GM12872 (cell line): ENCODE results near the gene SEMA6A.

Experiments
- TF ChIP-seq, protein P1 (sequence below): IDR thresholded peaks from 3 replicates; pipeline ENCODE4 v1.5.1; 2011; ENCODE audit warnings: low read depth, mild to moderate bottlenecking, low read length, moderate library complexity; ENCODE audit not compliant: insufficient read depth

The SEMA6A gene

DNA sequence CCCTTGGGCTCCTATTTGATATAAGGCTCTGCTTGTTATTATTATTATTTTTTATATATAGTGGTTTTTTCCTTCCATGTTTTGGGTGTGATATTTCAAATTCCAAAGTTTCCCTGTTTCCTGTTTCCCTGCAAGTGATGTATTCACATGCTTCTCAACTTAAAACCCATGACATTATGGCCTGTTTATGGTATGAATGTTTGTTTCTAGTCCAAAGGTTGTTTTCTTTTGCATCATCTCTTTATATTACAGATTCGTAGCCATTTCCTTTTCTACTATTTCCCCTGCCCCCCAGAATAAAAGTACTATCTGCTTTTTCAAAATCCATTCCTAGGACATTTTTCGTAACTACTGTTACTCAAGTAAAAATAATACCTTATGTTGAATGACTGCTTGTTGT is 7.5 kb downstream of the SEMA6A start:
- TF ChIP-seq, protein P1, sequence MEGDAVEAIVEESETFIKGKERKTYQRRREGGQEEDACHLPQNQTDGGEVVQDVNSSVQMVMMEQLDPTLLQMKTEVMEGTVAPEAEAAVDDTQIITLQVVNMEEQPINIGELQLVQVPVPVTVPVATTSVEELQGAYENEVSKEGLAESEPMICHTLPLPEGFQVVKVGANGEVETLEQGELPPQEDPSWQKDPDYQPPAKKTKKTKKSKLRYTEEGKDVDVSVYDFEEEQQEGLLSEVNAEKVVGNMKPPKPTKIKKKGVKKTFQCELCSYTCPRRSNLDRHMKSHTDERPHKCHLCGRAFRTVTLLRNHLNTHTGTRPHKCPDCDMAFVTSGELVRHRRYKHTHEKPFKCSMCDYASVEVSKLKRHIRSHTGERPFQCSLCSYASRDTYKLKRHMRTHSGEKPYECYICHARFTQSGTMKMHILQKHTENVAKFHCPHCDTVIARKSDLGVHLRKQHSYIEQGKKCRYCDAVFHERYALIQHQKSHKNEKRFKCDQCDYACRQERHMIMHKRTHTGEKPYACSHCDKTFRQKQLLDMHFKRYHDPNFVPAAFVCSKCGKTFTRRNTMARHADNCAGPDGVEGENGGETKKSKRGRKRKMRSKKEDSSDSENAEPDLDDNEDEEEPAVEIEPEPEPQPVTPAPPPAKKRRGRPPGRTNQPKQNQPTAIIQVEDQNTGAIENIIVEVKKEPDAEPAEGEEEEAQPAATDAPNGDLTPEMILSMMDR = no peak

DNA sequence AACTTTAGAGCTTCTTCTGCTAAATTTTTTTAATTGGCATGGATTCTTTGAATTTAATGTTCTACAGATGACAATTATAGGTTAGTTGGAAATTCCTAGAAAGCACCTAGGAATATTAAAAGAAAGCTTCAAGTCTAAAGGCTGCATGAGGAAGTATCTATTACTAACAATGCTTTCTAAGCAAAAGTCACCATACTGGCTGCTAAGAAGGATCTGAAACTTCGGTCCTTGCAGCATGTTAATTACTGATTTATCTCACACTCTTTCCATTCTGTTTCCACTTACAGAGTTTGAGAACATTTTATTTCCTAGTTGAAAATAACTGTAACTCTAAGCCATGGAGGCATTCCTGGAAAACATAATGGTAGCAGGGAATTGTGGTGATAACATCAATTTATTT is 8.4 kb downstream of the SEMA6A start:
- TF ChIP-seq, protein P1 = no peak

DNA sequence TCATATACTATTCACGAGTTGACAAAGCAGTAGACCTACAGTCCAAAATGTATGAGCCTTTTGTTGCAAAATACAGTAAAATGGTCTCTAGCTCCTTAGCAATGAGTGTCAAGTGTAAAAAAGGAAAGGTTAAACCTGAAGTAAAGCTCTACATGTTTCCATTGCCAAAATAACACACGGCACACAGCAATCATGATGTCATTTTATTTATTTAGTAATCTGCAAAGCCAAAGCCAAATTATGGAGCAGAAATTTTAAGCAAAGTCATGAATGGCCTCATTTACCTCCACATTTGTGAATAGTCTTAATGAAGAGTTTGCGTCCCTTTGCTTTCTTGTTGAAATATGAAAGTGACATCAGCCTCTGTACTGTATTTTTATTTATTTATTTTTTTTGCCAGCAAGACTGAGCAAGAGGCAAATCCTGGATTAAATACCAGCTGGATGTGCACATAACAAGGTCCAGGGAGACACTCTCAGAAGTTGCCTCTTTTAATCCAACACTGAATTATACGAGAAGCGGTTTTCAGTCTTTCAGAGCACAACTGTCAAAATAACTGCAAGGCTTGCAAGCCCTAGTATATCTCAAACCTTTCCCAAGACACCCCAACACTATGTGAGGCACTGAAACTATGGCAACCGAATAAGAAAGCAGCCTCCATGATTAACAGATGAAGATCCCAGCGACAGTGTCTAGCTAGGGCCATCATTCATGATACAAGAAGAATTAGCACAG is 9.7 kb downstream of the SEMA6A start:
- TF ChIP-seq, protein P1 = no peak

DNA sequence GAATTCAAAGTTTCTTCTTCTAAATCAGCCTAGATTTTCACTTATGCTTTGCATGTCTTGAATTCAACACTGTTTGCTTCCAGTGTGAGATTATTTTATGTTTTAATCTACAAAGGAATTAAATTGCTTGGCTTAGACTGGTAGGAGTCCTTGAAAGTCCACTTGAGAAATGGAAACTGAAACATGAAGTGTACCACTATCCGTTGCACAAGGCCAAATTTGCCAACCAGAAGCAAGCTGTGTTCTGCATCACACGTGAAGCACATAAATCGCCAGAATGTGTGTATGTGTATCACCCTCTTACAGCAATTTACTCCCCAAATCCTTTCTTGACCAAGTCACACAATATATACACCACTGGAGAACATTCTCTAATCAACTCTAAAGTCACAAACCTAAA is 10.3 kb downstream of the SEMA6A start:
- TF ChIP-seq, protein P1 = no peak

DNA sequence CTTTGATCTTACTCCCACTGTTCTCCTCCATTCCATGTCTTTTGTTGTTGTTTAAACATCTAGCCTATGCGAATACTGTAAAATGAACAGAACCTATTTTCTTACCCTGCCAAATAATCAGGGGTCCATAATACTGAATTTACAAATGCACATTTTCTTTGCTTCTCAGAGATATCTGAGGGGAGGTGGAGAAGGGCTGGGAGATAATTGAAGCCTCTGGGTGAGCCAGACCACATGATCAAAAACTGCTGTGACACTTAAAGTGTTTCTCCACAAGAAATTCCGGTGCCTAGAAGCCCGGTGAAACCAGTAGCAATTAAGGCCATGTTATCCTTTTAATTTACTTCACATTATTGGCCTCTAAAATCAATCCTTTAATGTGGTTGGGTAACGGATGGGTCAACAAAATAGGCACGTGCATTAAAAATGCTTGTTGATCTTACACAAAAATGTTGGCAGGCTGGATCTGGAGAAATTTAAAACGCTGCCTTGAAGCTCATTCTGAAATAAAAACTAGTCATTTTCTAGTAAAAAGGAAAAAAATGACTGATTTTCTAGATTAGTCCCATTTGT is 10.8 kb downstream of the SEMA6A start:
- TF ChIP-seq, protein P1 = no peak

DNA sequence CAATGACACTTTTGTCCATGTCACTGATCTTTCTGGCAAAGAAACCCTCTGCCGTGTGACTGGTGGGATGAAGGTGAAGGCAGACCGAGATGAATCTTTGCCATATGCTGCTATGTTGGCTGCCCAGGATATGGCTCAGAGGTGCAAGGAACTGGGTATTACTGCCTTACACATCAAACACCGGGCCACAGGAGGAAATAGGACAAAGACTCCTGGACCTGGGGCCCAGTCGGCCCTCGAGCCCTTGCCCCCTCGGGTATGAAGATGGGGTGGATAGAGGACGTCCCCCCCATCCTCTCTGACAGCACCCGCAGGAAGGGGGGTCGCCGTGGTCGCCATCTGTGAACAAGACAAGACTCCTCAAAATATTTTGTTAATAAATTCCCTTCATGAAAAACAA is 12.0 kb downstream of the SEMA6A start:
- TF ChIP-seq, protein P1 = no peak

DNA sequence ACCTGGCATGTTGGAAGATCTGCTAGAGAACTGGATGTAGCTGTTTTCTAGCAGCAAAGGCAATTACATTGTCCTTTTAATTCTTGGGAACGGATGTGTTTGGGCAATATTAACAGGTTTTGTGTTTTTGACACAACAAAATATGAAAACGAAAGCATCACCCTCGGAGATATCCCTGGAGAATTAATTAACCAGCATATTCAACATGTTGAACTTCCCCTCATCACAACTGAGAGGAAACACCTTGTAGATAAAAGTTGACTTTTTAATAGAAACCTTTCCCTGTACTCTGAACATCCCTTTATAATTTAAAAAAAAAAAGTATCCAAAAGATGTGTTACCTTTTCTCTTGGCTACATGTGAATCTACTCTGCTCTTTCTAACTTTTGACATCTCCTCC is 13.0 kb downstream of the SEMA6A start:
- TF ChIP-seq, protein P1 = no peak
